HG03175 (cell line): ENCODE measurements around the gene ADCK1.
"Not testable (repeated sequence)": the region's sequence is repeated elsewhere in the genome, so short reads cannot be mapped to it uniquely, and the experiment has no call there.

Experiments
- ATAC-seq: cut with Tn5 transposase; IDR thresholded peaks from one replicate; pipeline ENCODE4 v1.9.1; 2021; ENCODE audit warnings: mild to moderate bottlenecking, moderate library complexity; ENCODE audit not compliant: unreplicated experiment

ADCK1 gene

DNA sequence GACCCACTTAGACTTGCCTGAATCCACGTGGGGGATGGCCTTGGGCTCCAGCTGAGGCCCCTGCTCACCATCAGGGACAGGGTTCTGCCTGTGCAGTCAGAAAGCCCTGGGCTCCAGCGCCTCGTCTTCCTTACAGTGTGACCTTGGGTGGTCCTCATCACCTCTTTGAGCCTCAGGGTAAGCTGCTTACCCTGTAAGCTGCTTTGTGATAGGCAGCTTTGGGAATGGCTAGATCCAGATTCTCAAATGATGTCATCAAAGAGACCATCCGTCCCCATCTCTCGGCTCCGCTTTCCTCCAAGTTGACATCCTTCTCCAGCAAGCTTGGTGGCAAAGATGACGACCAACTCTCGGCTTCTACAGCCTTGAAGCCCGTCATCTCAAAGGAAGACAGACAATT lies 127.0 kb downstream of the ADCK1 start:
- ATAC-seq, result no peak

DNA sequence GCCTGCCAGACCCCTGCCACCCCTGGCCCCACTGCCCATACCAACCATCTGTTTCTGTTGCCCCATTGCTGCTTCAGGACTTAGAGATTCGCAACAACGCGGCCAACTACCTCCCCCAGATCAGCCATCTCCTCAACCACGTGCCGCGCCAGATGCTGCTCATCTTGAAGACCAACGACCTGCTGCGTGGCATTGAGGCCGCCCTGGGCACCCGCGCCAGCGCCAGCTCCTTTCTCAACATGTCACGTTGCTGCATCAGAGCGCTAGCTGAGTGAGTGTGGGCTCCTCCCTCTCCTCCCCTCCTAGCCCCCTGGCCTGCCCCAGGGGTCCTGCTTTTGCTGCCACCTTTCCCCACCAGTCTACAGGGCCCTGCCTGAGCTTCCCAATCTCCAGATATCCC lies 131.5 kb downstream of the ADCK1 start:
- no peak for ATAC-seq

DNA sequence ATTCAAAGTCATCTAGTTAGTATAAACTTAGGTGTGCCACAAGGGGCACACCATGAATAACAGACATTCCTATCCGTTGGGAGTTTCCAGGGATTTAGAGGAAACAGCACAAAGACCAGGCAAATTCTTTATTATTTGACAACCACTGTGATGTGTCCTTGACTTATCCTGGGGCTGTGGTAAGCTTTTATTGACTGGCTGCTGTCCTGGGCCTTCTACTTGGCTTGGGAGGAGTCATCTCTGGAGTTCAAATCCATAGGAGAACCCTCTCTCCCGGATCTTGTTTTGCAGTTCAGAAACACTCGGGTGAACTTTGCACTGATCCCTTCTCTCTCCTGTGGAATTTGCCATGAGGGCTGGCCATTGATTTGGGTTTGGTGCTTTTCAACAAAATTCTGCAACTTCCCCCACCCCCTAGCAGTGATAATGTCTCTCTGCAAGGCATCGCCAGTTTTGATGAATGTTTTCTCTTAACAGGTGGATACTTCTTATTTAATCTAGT lies 136.3 kb downstream of the ADCK1 start:
- ATAC-seq, result no peak

DNA sequence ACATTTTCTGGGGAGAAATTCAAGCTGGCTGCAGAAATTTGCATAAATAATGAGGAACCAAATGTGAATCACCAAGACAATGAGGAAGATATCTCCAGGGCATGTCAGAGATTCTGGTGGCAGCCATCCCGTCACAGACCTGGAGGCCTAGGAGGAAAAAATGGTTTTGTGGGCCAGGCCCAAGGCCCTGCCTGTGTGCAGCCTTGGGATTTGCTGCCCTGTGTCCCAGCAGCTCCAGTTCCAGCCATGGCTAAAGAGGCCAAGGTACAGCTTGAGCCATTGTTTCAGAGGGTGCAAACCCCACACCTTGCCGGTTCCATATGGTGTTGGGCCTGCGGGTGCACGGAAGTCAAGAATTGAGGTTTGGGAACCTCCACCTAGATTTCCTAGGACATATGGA lies 147.5 kb downstream of the ADCK1 start:
- ATAC-seq, result no peak

DNA sequence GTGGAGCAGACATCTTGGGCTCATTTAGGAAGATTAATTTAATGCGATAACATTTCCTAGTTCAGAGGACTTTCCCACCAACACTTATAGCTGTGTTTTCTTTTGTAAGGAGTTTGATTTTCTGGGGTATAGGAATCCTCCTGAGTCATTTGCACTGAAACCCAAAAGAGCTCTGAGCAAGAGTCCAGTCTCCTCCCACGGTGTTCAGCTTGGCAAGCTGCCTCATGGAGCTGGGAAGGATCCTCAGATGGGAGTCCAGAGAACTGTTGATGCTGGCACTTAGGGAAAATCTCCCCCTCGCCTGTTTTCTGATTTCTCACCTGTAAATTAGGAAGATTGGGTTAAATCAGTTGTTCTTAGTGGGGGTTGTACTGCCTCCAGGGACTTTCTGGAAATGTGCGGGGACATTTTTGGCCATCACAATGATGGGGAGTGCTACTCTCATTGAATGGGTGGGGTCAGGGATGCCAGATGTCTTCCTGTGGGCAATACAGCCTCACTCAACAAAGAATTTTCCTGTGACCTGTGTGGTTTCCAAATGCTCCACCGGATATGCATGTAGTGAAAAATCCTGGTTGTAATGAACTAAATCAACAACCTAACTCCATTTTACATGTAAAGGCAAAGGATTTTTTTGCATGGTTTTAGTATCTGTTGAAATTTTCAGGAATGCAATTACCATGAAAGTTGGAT lies 150.6 kb downstream of the ADCK1 start:
- no peak for ATAC-seq

DNA sequence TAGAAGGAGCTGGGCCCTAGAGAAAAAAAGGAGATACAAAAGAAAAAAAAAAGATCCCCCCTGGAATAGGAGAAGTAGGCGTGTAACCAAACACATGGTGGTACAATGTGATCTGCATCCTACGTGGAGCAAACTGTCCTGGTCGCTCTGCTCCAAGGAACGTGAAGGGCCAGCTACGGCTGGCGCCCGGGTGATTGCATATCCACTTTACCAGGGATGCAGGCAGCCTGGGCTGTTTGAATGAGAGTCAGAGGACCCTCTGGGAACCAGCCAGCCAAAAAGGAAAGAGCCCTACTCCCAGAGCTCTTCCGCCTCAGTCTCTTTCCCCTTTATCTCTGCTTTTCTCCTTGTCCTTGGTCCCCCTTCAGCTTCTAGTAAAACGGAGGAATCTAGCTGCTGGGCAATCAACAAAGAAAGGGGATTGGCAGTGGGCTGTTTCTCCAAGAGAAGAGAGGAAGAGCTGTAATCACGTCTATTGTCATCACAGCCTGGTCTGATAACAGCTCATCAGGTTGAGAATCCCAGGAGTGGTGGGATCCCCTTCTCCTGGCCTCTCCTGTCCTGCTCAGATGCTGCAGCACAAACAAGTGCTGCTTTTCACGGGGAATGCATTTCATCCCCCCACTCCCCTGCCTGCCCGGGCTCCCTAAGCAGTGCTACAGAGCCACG lies 156.0 kb downstream of the ADCK1 start:
- no peak for ATAC-seq

DNA sequence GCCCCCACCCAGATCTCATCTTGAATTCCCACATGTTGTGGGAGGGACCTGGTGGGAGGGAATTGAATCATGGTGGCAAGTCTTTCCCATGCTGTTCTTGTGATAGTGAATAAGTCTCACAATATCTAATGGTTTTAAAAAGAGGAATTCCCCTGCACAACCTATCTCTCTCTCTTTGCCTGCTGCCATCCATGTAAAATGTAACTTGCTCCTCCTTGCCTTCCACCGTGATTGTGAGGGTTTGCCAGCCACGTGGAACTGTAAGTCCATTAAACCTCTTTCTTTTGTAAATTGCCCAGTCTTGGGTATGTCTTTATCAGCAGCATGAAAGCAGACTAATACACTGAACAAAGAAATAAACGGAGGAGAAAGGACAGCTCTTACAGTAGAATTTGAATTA lies 159.8 kb downstream of the ADCK1 start:
- not testable (repeated sequence) for ATAC-seq

DNA sequence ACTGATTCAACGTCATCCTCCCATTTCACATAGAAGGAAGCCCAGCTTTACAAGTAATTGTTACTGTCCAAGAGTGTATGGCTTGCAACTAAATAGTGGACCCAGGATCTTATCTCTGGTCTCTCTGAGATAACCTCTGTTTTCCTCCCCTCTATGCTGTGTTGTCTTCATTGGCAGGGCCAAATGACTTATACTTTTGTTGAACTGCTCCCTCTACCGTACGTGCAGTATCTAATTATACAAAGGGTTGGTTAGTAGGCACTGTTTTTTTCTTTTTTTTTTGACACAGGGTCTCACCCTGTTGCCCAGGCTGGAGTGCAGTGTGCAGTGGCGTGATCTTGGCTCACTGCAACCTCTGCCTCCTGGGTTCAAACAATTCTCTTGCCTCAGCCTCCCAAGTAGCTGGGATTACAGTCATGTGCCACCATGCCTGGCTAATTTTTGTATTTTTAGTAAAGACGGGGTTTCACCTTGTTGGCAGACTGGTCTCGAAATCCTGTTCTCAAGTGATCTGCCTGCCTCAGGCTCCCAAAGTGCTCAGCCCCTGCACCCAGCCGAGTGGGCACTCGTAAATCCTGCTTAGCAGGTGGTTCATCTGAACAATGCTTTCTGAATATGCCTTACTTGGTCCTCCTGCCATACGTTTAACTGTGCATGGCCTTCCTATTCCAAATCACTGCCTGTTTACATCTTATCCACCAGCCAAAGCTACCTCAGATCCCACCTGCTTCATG lies 162.1 kb downstream of the ADCK1 start:
- ATAC-seq, result no peak

DNA sequence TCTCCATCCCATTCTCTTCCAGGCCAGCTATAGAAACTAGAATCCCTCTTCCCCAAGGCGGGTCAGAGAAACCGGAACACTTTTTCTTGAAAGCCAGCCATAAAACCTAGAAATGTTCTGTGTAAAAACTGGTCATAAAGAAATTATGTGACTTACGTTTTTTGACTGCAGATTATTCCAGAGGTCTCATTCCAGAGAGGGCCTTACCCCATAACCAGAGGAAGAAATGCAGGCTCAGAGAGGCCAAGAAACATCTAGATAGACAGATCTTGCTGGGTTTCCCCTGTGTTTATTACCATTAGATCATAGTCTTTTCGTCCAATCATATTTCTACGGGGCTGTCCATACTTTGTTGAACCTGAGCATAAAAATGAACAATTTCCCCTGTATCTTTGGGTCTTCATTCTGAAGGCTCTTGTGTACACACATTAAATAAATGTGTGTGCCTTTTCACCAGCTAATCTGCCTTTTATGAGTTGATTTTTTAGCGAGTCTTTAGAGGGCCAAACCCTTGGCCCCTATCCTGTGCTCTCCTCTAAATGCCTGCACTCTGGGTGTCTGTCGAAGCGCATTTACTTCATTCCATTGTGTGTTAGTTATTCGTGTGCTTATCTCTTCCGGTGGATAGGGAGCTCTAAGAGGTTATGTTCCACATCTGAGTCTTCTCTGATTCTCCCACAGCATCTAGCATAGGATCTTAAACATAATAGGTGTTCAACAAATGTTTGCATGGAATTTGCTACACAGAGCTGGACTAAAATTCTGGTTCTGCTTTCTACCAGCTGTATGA lies 163.0 kb downstream of the ADCK1 start:
- no peak for ATAC-seq

DNA sequence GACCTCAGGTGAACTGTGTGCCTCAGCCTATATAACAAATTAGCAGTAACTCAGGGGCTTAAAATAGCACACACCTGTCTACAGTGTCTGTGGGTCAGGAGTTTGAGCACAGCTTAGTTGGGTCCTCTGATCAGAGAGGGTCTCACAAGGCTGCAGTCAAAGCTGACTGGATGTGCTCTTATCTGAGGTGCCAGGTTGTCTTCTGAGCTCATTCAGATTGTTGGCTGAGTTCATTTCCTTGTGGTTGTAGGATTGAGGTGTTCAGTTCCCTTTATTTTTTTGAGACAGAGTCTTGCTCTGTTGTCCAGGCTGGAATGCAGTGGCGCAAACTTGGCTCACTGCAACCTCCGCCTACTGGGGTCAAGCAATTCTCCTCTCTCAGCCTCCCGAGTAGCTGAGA lies 164.7 kb downstream of the ADCK1 start:
- no peak for ATAC-seq

DNA sequence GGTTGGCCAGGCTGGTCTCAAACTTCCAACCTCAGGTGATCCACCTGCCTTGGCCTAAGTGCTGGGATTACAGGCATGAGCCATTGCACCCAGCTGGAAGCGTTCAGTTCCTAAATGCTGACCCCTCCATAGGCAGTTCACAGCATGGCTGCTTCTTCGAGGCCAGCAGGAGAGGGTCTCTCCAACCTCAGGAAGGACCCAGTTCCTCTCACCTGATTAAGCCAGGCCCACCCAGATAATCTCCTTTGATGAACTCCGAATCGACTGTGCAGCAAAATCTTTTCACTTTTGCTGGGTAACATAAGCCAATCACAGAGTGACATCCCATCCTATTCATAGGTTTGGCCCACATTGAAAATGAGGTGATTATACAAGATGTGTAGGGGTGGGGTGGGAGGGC lies 165.1 kb downstream of the ADCK1 start:
- ATAC-seq, result no peak

DNA sequence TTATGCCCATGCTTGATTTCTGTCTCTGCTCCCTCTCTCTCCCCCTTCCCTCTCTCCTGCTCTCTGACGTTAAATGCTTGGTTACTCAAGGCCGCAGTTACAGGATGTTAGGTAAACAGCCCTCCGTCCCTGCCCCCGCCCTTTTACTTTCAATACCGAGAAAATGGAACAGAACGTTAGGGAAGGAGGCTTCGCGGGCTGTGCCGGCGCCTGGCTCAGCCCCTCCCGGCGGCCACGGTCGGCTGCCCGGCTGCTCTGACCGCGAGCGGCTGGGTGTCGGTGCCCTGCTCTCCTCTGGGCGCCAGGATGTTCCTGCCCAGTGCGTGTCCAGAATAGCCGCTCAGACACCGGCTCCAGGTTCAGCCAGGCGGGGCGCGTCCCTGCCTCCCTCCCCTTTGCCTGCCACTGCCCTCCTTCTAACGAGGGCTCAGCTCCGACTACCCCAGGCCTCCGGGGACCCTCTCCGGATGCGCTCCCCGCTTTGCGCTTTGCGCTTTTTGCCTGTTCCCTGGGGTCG lies 166.1 kb downstream of the ADCK1 start:
- ATAC-seq, result peak; percentile 82

DNA sequence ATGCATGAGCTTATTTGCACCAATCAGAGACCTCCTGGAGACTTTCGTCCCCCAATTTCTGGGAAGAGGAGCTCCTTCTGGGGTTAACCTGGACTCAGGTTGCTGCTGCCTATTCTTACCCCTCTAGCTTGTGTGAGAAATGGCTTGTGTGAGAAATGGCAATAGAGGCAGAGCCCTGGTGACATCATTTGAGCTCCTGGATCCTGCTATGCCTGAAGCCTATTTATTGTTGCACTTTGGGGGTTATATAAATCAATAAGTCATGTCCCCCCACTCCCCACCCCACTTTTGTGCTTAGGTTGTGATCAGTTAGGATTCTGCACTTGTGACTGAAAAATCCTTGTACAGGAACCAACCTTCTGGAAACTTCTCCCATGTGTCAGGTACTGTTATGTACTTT lies 167.2 kb downstream of the ADCK1 start:
- no peak for ATAC-seq

DNA sequence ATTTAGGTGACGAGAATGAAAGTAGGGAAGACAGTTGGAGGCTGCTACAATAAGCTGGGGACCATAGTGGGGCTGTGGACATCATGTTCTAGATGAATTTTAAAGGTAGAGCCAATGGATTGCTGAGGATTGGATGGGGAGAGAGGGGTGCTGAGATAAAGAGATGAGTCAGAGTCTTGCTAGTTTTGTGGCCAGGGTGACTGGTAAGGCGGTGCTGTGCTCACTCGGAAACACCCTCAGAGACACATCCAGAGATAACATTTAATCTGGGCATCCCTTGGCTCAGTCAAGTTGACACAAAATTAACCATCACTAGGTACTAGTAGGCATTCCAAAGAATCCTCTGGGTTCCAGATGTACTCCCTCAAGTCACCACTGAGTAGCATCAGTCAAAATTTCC lies 170.7 kb downstream of the ADCK1 start:
- no peak for ATAC-seq

DNA sequence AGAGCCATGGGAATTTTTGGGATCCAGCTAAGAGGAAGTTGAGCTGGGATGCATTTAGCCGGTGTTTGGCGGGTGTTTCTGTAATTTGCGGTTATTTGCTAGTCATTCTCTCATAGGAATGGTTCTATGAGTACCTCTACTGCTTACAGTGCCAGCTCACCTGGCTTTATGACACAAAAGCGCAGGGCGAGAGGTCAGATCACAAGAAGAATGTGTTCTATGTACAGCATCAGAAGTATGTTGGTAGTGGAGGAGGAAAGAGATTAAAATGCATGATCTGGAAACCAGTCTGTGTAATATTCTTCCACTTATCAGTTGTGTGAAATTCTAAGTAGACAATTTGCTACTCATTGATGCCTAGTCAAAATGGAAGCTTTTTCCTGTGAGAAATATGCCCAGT lies 173.3 kb downstream of the ADCK1 start:
- ATAC-seq, result no peak

DNA sequence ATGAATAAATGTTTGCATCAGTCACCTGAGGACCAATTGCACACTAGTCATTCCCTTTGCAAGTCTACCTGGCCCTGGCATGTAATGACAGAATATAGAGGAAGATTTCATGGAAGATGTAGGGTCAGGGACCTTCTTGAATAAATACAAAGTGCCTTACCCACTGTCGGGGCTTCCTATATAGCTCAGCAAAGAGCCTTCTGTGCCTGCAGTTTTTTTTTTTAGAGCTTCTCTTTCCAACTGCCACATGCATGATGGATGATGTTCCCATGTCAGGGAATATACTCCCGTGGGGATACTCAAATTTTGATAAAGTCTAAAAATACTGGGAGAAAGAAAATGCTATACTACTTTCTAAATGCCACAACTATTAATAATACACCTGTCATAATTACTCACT lies 176.7 kb downstream of the ADCK1 start:
- ATAC-seq, result no peak

DNA sequence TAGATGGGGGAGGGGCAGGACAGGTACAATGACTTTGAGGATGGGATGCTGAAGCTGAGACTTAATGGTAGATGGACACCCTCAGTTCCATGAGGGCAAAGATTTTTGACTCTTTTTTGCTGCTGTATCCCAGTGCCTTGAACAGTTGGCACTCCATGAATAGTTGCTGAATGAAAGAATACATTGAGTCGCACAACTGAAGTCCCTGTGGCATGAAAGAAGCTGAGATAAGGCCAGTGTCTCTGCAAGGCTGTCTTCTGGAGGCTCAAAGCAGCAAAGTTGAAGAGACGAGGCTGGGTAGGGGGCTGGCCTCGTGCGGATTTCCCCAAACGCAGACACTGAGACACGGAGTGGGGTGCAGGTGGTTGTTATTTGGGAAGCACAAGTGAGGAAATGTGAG lies 179.3 kb downstream of the ADCK1 start:
- no peak for ATAC-seq

DNA sequence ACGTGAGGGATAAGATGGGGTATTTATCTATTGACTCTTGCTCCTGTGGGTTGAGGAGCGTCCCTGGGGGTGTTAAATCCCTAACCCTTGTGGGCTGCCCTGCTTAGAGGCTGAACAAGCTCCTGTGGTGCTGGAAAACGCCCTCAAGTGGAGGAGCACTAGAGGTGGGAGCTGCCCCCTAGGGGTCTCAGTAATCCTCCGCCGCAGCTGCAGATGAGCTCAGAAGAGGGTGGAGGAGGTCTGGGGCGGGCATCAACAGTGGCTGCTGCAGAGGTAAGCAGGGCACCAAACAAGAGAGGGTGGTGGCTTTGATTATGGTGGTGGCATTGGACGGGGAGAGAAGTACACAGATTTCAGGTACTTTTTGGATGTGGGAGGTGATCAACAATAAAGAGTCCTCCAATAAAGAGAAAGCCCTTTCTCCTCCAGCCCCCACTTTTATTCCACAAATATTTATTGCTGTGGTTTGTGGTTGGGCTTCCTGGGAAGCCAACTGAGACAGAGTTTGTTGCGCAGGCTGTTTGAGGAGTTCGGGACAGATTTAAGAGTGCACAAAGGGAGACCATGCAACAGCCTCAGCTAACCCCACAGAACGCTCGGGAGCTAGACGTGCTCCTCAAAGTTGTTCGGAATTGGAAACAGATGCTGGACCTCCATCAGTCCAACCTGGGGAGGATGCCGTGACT lies 179.9 kb downstream of the ADCK1 start:
- no peak for ATAC-seq

DNA sequence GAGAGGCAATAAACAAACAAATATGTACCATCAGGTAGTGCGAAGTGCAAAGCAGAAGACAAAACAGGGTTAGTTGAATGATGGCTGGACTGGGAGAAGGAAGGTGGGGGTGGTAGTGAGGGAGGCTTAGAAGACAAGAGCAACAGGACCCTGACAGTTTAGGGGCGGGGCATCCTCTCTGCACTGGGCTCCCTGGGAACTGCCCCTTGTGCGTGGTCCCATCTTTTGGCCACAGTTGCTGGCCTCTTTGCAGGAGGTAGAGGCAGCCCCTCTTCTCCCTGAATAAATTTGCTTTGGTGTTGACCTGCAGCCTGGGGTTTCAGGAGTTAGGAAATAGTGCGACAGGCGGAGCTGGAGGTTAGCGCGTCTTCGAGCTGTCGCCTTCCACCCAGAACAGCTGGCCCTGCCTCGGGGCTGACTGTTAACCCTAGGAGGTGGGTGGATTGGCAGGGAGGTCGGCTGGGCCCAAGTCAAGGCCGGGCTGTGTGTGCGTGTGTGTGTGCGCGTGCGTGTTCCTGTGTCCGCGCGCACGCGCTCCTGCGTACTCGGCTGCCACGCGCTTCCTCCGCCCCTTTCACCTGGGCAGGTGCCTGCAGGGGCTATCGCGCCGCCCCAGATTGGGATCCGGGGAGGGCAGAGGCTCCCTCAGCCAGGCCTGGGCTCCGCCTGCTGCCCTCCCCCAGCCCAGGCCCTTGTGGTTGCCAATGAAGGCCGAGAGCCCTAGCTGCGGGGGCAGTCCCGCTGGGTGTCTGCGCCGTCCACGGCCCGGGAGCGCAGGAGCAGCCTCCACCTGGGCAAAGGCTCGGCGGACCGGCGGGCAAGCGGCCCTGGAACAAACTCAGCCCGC lies 180.8 kb downstream of the ADCK1 start:
- ATAC-seq, result no peak
